HG03342 (cell line): ENCODE results near the gene CISTR.

ENCODE experiments used
- ATAC-seq: cut with Tn5 transposase; IDR thresholded peaks from one replicate; pipeline ENCODE4 v1.9.1; 2021; ENCODE audit warnings: mild to moderate bottlenecking, moderate library complexity; ENCODE audit not compliant: unreplicated experiment

The CISTR gene

GRCh38 chr12:53744130-53744441 is 7.7 kb downstream of the CISTR start:
- no peak for ATAC-seq

- no peak for ATAC-seq
These were observed 8.3 kb downstream of the CISTR start for GRCh38 chr12:53743266-53744129.

GRCh38 chr12:53740130-53740491 is 11.7 kb downstream of the CISTR start:
- ATAC-seq, result no peak

GRCh38 chr12:53739214-53740129 is 12.3 kb downstream of the CISTR start:
- ATAC-seq, result no peak

GRCh38 chr12:53738406-53739213 is 13.2 kb downstream of the CISTR start:
- no peak for ATAC-seq

- no peak for ATAC-seq
These were observed 13.8 kb downstream of the CISTR start for GRCh38 chr12:53737951-53738405.

GRCh38 chr12:53737093-53737808 is 14.5 kb downstream of the CISTR start:
- no peak for ATAC-seq

GRCh38 chr12:53736592-53736991 is 15.2 kb downstream of the CISTR start:
- ATAC-seq, result no peak

- no peak for ATAC-seq
These were observed 16.2 kb downstream of the CISTR start for GRCh38 chr12:53735556-53735955.

- ATAC-seq, result no peak
These were observed 17.4 kb downstream of the CISTR start for GRCh38 chr12:53734425-53734824.

GRCh38 chr12:53733807-53734200 is 18.0 kb downstream of the CISTR start:
- no peak for ATAC-seq

- no peak for ATAC-seq
These were observed 18.6 kb downstream of the CISTR start for GRCh38 chr12:53733051-53733806.

GRCh38 chr12:53729644-53730043 is 22.1 kb downstream of the CISTR start:
- no peak for ATAC-seq

- ATAC-seq, result no peak
These were observed 23.6 kb downstream of the CISTR start for GRCh38 chr12:53728206-53728605.

- ATAC-seq, result peak; percentile 97
These were observed 24.3 kb downstream of the CISTR start, which contains the start of gene CALCOCO1 for GRCh38 chr12:53727310-53728041. TSS of gene CALCOCO1 (minus strand) at chr12:53727452. CDS start at chr12:53725242, 2,210 bp downstream.

GRCh38 chr12:53726946-53727309 is 24.9 kb downstream of the CISTR start:
- ATAC-seq, result no peak

- no peak for ATAC-seq
These were observed 25.4 kb downstream of the CISTR start for GRCh38 chr12:53726341-53726740.

GRCh38 chr12:53725824-53726223 is 26.0 kb downstream of the CISTR start:
- no peak for ATAC-seq

GRCh38 chr12:53722450-53723041 is 29.2 kb downstream of the CISTR start:
- no peak for ATAC-seq
